Suppressor macrophage (primary cell): ENCODE data around the gene PTGES2.
"Not testable (repeated sequence)": the region's sequence is repeated elsewhere in the genome, so short reads cannot be mapped to it uniquely, and the experiment has no call there.

Source experiments
- DNase-seq, 4 experiments: peaks; one replicate each; pipeline ENCODE4 v3.0.0-alpha.2; 2020 to 2022

Gene PTGES2

DNA sequence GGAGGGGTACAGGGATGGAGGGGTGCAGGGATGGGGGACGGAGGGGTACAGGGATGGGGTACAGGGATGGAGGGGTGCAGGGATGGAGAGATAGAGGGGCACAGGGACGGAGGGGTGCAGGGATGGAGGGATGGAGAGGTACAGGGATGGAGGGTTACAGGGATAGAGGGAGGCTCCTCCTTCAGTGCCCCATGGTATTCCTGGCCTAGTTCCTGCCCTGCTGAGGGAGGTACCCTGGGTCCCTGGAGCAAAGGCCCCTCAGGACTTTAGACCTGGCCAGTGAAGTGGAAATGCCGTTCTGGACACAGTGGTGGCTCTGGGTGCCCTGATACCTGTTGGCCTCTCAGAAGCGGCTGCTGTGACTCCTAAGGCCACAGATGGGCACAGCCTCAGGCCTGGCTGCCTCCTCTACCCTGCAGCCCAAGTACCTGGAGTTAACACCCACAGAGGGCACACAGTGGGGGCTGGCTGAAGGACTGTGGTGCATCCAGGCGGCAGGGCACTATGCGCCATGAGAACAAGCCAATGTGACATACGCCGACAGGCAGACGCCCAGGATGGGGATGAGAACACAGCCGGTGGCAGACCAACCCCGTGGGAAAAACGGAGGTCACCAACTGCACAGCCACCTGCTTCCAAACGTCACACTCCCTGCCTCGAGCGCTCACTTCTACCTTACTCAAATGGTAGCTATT is 8.4 kb downstream of the PTGES2 start:
- no peak for DNase-seq

GRCh38 chr9:128118472-128118857 is 9.1 kb downstream of the PTGES2 start:
- DNase-seq: no peak

GRCh38 chr9:128117613-128118471 is 9.7 kb downstream of the PTGES2 start:
- DNase-seq: peak; percentile 94 to 99 (median 98)

DNA sequence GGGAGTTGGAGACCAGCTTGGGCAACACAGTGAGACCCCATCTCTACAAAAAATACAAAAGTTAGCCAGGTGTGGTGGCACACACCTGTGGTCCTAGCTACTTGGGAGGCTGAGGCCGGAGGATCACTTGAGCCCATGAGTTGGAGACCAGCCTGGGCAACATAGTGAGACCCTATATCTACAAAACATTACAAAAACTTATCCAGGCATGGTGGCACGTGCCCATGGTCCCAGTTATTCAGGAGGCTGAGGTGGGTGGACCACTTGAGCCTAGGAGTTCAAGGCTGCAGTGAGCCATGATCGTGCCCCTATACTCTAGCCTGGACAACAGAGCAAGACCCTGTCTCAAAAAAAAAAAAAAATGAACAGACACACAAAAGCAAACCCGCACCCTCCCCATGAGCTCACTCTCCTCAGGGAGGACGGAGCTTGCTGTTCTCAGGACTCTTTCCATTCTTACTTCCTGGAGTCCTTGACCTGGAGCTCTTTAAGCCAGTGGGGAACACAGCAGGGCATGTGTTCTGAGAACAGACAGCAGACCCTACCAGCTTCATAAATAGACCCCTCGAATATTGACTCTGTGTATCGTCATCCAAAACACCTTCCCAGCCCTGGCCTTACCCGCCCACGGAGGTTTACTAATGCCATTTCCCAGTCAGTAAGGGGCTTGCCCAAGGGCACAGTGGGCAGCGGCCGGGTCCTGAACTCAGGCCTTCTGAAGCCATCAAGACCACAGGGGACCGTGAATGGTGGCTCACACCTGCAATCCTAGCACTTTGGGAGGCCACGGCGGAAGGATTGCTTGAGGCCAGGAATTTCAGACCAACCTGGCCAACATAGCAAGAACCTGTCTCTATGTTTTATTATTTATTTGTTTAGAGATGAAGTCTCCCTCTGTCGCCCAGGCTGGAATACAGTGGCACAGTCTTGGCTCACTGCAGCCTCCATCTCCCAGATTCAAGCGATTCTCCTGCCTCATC is 11.1 kb downstream of the PTGES2 start:
- DNase-seq: no peak

DNA sequence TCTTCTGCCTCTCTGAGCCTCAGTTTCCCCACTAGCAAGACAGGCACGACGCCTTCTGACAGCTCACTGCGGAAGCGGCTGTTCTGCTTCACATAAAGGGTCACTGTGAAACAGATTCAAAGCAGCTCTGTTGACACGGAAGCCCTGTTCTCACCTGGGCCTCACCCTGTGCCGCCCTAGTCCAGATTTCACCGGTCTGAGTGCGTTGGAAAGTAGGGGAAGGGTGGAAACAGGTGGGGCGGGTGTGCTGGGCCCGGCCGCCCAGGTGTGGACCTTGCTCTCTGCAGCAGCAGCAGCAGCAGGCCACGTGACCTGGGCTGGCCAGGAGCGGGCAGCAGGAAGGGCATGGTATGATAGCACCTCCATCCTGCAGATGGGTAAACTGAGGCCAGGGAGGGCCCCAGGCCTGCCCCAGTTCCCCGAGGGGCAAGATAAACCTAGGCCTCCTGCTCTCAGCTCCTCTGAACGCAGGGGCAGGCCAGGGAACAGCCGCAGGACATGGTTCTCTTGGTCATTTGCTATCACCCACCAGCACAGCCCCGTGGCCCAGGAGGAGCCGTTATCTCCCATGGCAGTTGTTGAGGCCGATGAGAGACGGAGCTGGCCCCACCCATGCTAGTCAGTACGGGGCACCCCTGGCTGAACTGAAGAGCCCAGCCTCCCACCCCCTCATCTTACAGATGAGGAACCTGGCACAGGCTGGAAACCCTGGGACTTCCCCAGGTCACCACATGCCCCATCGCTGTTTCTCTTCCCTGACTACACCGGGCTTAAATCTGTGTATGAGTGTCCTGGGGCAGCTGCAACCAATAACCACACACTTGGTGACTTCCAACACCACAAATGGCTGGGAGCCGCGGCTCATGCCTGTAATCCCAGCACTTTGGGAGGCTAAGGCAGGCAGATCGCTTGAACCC is 12.1 kb downstream of the PTGES2 start:
- DNase-seq: peak; percentile 79 to 90 (median 87)

DNA sequence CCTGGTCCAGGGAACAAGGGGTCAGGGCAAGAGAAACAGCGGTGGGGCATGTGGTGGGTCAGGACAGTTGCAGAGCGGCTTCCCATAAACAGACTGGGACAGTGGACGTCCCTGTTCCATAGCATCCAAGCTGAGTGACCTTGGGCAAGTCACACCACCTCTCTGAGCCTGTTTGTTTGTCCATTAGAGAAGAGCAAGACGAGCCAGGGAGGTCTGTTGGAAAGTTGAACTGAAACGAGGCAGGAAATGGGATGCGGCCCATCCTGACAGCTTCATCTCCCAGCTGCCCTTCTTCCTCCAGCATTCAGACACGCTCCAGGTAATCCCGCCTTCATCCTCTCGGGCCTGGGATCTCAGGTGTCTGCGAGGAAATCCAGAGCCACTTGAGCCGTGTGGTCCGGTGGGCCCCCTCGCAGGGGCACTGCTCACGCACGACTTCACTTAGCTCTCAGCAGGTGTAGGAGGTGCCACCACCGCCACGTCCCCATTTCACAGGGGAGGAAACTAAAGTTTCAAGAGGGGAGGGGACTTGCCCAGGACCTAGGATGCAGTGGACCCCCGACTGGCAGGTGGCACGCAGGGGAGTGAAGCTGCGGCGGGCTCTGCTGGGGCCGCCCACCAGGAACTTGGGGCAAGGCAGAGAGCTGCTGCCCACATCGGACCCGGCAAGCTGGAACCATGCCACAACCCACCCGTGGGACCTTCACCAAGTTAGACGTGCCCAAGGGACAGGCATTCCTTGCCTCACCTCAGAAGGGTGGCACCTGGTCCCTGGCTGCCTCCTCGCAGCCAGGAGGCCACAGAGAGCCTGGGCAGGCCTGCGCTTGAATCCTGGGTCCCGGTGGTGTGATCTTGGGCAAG is 13.0 kb downstream of the PTGES2 start:
- no peak for DNase-seq

DNA sequence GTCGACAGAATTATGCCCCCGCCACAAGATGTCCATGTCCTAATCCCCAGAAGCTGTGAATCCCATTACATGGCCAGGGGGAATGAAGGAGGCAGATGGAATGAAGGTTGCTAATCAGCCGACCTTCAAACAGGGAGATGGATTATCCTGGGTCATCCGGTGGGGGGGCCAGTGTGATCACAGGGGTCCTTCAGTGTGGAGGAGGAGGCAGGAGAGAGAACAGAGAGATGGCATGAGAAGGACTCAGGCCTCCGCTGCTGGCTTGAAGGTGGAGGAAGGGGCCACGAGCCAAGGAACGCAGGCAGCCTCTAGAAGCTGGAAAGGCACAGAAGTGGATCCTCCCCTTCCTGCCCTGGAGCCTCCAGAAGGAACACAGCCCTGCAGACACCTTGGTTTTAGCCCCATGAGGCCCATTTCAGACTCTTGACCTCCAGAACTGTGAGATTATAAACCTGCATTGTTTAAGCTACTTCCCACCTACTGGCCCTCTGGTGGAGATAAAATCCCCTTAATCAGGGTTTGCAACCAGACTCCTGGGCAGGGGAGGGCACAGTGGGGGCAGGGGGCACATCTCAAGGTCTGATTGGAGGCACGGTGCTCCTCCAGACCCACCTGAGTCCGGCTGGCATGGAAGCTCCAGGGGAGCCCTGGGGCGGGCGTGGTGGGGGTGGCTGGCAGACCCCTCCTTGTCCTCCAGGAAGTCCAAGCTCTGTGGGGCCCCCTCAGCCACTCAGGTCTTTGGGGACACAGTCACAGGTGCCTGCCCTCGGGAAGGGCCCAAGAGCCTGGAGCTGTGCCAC is 13.8 kb downstream of the PTGES2 start:
- no peak for DNase-seq

DNA sequence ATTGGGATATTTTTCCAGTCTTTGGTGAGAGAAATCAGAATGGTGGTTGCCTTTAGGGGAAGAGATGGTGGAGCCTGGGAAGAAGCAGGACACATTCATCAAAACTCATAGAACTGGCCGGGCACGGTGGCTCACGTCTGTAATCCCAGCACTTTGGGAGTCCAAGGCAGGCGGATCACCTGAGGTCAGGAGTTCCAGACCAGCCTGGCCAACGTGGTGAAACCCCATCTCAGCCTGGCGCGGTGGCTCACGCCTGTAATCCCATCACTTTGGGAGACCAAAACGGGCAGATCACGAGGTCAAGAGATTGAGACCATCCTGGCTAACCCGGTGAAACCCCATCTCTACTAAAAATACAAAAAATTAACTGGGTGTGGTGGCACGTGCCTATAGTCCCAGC is 15.8 kb downstream of the PTGES2 start:
- not testable (repeated sequence) for DNase-seq

GRCh38 chr9:128109050-128109709 is 18.3 kb downstream of the PTGES2 start:
- DNase-seq: no peak

GRCh38 chr9:128108269-128109049 is 19.1 kb downstream of the PTGES2 start:
- no peak for DNase-seq

GRCh38 chr9:128107468-128108268 is 19.9 kb downstream of the PTGES2 start:
- DNase-seq: no peak

- no peak for DNase-seq
Observed at GRCh38 chr9:128106940-128107467, 20.5 kb downstream of the PTGES2 start.

GRCh38 chr9:128106181-128106939 is 21.2 kb downstream of the PTGES2 start:
- DNase-seq: no peak

DNA sequence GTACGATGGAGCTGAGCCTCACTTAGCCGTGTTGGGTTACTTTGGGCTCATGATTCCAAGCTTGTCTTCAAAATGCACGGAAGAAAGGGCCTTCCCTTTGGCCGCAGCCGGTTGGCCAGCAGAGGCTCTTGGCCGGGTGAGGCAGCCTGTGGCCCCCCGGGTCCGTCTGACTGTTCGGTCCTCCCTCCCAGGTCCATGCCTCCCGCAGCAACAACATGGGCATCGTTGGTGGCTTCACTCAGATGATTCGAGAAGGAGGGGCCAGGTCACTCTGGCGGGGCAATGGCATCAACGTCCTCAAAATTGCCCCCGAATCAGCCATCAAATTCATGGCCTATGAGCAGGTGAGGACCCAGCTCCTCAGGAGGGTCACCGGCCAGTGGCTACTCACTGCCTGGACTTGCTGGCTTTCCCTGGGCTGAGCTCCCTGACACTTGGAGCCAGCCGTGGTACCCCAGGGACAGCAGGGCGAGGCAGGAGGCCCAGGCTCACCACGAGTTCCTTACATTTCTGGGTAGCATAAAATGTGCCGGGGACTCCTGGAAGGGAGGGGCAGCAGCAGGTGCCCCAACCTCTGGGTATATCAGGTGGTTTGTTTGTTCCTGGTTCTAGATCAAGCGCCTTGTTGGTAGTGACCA is 21.9 kb downstream of the PTGES2 start:
- no peak for DNase-seq

- DNase-seq: no peak
Observed at GRCh38 chr9:128104171-128104618, 23.3 kb downstream of the PTGES2 start.

DNA sequence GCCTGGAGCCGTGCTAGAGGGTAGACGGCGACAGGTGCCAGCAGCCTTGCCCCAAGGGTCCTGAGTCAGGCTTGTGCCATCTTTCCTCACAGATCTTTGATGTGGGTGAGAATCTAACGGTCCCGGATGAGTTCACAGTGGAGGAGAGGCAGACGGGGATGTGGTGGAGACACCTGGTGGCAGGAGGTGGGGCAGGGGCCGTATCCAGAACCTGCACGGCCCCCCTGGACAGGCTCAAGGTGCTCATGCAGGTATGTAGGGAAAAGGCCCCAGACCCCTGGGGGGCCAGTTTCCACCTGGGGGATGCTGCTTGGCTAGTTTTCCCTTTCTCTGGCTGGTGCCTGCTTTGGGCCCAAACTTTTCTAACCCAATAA is 24.0 kb downstream of the PTGES2 start:
- no peak for DNase-seq
